22Rv1 (cell line): Measurements from ENCODE around the gene NBAS.

Source experiments
- ZFX ChIP-seq: fragments of 450-650 bp; IDR thresholded peaks from 2 replicates; pipeline ENCODE4 v1.6.1; 2017; ENCODE audit warnings: antibody characterized with exemption, borderline replicate concordance
- TF ChIP-seq, protein P1 (sequence below): fragments of 450-650 bp; IDR thresholded peaks from 2 replicates; pipeline ENCODE4 v1.5.1; 2017; ENCODE audit warnings: mild to moderate bottlenecking

DNA sequence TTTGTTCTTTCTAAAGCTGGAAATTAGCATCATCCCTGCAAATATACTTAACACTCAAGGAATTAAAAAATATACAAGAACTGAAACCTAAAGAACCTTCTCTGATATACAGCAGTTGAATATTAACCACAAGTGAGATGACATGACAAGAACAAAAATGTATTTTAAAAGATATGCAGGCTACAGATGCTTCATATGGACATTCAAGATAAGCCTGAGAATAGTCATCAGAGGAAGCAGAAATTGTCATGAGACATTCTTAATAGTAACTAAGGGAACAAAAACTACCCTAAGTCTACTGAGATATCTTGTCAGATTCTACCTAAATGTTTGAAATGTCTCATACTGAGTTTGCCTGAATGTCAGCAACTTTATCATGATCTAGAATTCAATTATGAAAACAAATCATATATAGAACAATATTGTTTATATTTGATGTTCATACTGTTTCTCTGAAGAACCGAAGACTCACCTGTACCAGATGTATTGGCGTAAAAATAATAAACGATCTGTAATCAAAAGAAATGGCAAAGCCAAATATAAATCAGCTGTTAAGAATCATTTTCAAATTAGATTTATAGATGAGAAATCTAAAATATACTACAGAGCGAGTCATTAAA is 4.7 kb downstream of the NBAS start:
- TF ChIP-seq, protein P1, sequence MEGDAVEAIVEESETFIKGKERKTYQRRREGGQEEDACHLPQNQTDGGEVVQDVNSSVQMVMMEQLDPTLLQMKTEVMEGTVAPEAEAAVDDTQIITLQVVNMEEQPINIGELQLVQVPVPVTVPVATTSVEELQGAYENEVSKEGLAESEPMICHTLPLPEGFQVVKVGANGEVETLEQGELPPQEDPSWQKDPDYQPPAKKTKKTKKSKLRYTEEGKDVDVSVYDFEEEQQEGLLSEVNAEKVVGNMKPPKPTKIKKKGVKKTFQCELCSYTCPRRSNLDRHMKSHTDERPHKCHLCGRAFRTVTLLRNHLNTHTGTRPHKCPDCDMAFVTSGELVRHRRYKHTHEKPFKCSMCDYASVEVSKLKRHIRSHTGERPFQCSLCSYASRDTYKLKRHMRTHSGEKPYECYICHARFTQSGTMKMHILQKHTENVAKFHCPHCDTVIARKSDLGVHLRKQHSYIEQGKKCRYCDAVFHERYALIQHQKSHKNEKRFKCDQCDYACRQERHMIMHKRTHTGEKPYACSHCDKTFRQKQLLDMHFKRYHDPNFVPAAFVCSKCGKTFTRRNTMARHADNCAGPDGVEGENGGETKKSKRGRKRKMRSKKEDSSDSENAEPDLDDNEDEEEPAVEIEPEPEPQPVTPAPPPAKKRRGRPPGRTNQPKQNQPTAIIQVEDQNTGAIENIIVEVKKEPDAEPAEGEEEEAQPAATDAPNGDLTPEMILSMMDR: no peak
- TF ChIP-seq ZFX: no peak
